Cardiac fibroblast (primary cell): ENCODE measurements around the gene PSMD10.

ENCODE experiments used
- DNase-seq, 2 donors: peaks; one replicate each; pipeline versions ENCODE4 v3.0.0 to v3.0.0-alpha.2; 2010; ENCODE audit warnings: low read depth in 2 of 2
- H3K4me3 ChIP-seq, 2 donors: replicated peaks in 1 of 2; 1 replicate in 1 of 2; 2 replicates in 1 of 2; pipeline ENCODE4 v1.5.1; 2011; ENCODE audit warnings: low read depth in 2 of 2, low read length in 2 of 2, mild to moderate bottlenecking in 2 of 2, moderate library complexity in 1 of 2
- TF ChIP-seq, protein P1 (sequence below): IDR thresholded peaks from one replicate; pipeline ENCODE4 v1.5.1; 2011; ENCODE audit warnings: low read depth, mild to moderate bottlenecking, low read length, inconsistent platforms

PSMD10 gene

GRCh38 chrX:108091264-108091877, at the start of gene PSMD10, which contains the start of gene ATG4A:
Gene PSMD10 (minus strand): TSS chrX:108091542. CDS start chrX:108091520, 22 bp downstream.
Gene ATG4A (plus strand): TSS chrX:108091778. CDS start chrX:108091827, 49 bp downstream.
- peak within 1 kb of the TSS; percentile 65 to 72 for H3K4me3 ChIP-seq
- peak; percentile 96 for DNase-seq
- TF ChIP-seq, protein P1, sequence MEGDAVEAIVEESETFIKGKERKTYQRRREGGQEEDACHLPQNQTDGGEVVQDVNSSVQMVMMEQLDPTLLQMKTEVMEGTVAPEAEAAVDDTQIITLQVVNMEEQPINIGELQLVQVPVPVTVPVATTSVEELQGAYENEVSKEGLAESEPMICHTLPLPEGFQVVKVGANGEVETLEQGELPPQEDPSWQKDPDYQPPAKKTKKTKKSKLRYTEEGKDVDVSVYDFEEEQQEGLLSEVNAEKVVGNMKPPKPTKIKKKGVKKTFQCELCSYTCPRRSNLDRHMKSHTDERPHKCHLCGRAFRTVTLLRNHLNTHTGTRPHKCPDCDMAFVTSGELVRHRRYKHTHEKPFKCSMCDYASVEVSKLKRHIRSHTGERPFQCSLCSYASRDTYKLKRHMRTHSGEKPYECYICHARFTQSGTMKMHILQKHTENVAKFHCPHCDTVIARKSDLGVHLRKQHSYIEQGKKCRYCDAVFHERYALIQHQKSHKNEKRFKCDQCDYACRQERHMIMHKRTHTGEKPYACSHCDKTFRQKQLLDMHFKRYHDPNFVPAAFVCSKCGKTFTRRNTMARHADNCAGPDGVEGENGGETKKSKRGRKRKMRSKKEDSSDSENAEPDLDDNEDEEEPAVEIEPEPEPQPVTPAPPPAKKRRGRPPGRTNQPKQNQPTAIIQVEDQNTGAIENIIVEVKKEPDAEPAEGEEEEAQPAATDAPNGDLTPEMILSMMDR = no peak

GRCh38 chrX:108138814-108139702, 47.7 kb upstream of the PSMD10 start:
- H3K4me3 ChIP-seq = no peak overlapping the region
- DNase-seq = peak in 1 of 2 donors; percentile 21
- TF ChIP-seq, protein P1 = peak; percentile 44

DNA sequence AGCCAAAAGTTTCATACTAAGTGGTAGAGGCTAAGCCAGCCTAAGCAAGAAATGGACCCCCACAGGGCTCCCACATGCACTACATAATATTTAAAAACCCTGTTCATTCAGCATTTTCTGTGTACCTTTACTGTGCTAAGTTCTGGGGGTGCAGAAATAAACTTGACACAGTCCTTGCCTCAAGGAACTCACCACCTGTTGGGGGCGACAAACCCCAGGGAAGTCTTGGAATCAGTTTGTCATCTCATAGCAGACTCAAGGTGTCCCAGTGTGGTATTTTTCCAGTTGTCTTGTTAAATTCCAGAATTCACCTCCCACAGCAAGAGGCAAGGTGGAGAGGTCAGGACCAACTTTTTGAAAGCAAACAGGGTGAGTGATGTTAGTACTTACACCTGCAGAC, 43.4 kb upstream of the PSMD10 start:
- DNase-seq = no peak
- H3K4me3 ChIP-seq = no peak overlapping the region
- TF ChIP-seq, protein P1 = no peak

DNA sequence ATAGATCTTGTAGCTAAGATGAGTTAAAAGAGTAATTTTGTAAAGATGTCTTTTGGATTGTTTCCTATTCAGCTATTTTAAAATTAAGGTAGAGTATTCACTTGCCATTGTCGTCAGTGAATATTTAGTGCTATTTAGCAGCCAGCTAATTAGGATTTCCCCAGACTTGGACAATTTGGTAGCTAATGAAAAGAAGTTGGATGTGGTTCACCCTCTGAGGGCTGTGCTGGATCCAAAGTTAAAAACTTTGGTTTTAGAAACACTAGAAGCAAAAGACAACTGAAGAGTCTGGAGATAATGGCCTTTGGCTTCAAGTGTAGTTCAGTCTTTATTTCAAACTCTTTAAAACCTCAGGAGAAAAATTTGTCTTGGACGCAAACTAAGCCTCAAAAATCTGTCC, 41.5 kb upstream of the PSMD10 start:
- H3K4me3 ChIP-seq = no peak overlapping the region
- TF ChIP-seq, protein P1 = no peak
- DNase-seq = no peak

DNA sequence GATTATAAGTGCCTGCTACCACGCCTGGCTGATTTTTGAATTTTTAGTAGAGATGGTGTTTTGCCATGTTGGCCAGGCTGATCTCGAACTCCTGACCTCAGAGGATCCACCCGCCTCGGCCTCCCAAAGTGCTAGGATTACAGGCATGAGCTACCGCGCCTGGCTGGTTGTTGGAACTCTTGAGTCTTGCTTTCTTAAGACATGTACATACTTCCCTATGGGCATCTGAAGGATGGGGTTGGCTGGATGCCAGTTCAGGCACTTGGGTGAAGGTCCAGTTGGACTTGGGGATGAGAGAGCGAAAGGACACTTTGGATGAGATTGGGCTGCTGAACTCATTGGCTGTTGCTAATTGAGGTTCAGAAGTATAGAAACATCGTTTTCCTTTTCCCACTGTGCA, 40.7 kb upstream of the PSMD10 start:
- no peak overlapping the region for H3K4me3 ChIP-seq
- TF ChIP-seq, protein P1 = no peak
- no peak for DNase-seq

DNA sequence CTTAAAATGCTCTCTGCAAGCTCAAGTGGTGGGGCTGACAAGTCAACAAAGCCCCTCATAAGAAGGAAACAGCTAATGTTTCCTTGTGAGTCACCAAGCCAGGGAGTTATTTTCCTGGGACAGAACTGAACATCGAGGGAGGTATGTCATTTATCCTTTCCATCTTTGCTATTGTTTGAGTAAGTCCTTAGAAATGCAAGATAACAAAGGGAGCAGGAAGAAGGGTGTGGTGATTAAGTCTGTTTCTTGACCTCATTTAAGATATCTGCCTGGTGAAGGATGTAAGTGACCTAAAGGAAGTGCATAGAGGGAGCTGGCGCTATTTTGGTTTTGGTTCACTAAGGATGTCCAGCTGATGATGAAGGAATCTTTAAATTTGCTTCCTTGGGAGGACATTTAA, 40.1 kb upstream of the PSMD10 start:
- TF ChIP-seq, protein P1 = no peak
- peak; percentile 58 for DNase-seq
- H3K4me3 ChIP-seq = no peak overlapping the region
